ENCODE data around the gene DAPK1. TPM values are rescaled to one million over a fixed set of nuclear protein-coding genes. Genes with fewer than 3 reads are reported as not detected.

Gene DAPK1
- total and polyA plus RNA-seq, 5 donors from 2014 or later = 0.14 to 3.5 (median 0.42) TPM; not detected in 2

GRCh38 chr9:87703636-87704276 lies 206.1 kb downstream of the DAPK1 start:
- Histone ChIP-seq H3K36me3 (ENCODE audit: control insufficient read depth, insufficient read depth, low read length) (no peaks in the 10 kb centered on the region), H3K4me1 (ENCODE audit: control insufficient read depth, insufficient read depth, low read length, poor library complexity, severe bottlenecking) (no peaks in the 10 kb centered on the region), H3K27ac (ENCODE audit: insufficient read depth, low read length, poor library complexity, severe bottlenecking) (no peak overlapping the region), H3K27me3 (ENCODE audit: control insufficient read depth, insufficient read depth, low read length) (no peaks in the 10 kb centered on the region), H3K4me3 (ENCODE audit: low read depth, low read length) (no peak overlapping the region), H3K9me3 (ENCODE audit: control insufficient read depth in 2 of 2, low read length in 2 of 2) (no peaks in the 10 kb centered on the region)
- peaks cover 1 to 12% (median 6%) of the 10 kb centered on the region in 4 donors for H3K4me1 Mint-ChIP-seq
- no peak overlapping the region for H3K4me3 Mint-ChIP-seq
- no peak for DNase-seq
- peaks cover 0 to 3% (median 0%) of the 10 kb centered on the region in 7 donors for H3K9me3 Mint-ChIP-seq
- peaks cover 5% of the 10 kb centered on the region for H3K27me3 Mint-ChIP-seq
- H3K36me3 Mint-ChIP-seq = no peaks in the 10 kb centered on the region
- no peak overlapping the region for H3K27ac Mint-ChIP-seq
- ATAC-seq (ENCODE audit: low read depth in 2 of 2) = no peak

DNA sequence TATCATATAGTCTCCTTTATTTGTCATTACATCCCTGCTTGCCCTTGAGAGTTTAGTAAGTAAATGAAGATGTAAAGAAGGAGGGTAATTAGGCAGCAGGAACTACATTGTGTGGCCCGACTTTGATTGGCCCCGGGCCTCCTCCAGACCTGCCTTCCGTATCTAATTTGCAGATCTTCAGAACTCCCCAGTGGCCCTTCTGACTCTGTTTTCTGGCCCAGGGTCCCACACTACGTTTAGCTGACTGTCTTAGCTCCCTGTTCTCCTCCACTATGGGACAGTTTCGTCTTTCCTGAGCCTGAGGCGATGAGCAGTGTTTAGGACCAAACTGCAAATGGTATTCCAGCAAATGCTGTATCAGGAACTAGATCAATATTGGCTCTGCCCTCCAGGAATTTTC lies 206.7 kb downstream of the DAPK1 start:
- peaks cover 0 to 3% (median 0%) of the 10 kb centered on the region in 7 donors for H3K9me3 Mint-ChIP-seq
- H3K27me3 Mint-ChIP-seq = peaks cover 5% of the 10 kb centered on the region
- no peak for DNase-seq
- Histone ChIP-seq H3K27ac (ENCODE audit: insufficient read depth, low read length, poor library complexity, severe bottlenecking) (no peak overlapping the region), H3K27me3 (ENCODE audit: control insufficient read depth, insufficient read depth, low read length) (no peaks in the 10 kb centered on the region), H3K36me3 (ENCODE audit: control insufficient read depth, insufficient read depth, low read length) (no peaks in the 10 kb centered on the region), H3K4me1 (ENCODE audit: control insufficient read depth, insufficient read depth, low read length, poor library complexity, severe bottlenecking) (no peaks in the 10 kb centered on the region), H3K4me3 (ENCODE audit: low read depth, low read length) (no peak overlapping the region), H3K9me3 (ENCODE audit: control insufficient read depth in 2 of 2, low read length in 2 of 2) (no peaks in the 10 kb centered on the region)
- peaks cover 5 to 18% (median 9%) of the 10 kb centered on the region in 4 donors for H3K4me1 Mint-ChIP-seq
- no peaks in the 10 kb centered on the region for H3K36me3 Mint-ChIP-seq
- H3K27ac Mint-ChIP-seq = no peak overlapping the region
- ATAC-seq (ENCODE audit: low read depth in 2 of 2) = no peak
- no peak overlapping the region for H3K4me3 Mint-ChIP-seq

DNA sequence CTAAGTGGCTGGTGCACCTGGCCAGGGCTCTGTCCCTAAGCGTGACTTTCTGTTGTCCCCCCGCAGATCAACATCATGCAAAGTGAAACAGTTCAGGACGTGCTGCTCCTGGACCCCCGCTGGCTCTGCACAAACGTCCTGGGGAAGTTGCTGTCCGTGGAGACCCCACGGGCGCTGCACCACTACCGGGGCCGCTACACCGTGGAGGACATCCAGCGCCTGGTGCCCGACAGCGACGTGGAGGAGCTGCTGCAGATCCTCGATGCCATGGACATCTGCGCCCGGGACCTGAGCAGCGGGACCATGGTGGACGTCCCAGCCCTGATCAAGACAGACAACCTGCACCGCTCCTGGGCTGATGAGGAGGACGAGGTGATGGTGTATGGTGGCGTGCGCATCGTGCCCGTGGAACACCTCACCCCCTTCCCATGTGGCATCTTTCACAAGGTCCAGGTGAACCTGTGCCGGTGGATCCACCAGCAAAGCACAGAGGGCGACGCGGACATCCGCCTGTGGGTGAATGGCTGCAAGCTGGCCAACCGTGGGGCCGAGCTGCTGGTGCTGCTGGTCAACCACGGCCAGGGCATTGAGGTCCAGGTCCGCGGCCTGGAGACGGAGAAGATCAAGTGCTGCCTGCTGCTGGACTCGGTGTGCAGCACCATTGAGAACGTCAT lies 208.5 kb downstream of the DAPK1 start:
- Histone ChIP-seq H3K36me3 (ENCODE audit: control insufficient read depth, insufficient read depth, low read length) (no peaks in the 10 kb centered on the region), H3K27me3 (ENCODE audit: control insufficient read depth, insufficient read depth, low read length) (no peaks in the 10 kb centered on the region), H3K9me3 (ENCODE audit: control insufficient read depth in 2 of 2, low read length in 2 of 2) (no peaks in the 10 kb centered on the region), H3K4me1 (ENCODE audit: control insufficient read depth, insufficient read depth, low read length, poor library complexity, severe bottlenecking) (no peaks in the 10 kb centered on the region), H3K27ac (ENCODE audit: insufficient read depth, low read length, poor library complexity, severe bottlenecking) (no peak overlapping the region), H3K4me3 (ENCODE audit: low read depth, low read length) (no peak overlapping the region)
- ATAC-seq (ENCODE audit: low read depth in 2 of 2) (no peak), DNase-seq (no peak)
- Mint-ChIP-seq H3K4me1 (peaks cover 6 to 31% (median 15%) of the 10 kb centered on the region in 4 donors), H3K9me3 (peaks cover 0 to 2% (median 0%) of the 10 kb centered on the region in 7 donors), H3K27me3 (peaks cover 5% of the 10 kb centered on the region), H3K4me3 (no peak overlapping the region), H3K27ac (no peak overlapping the region), H3K36me3 (no peaks in the 10 kb centered on the region)

- Mint-ChIP-seq H3K27me3 (peaks cover 9% of the 10 kb centered on the region), H3K27ac (no peak overlapping the region), H3K9me3 (no peaks in the 10 kb centered on the region), H3K36me3 (no peaks in the 10 kb centered on the region), H3K4me3 (peak overlapping the region in 1 of 4 donors; percentile 21), H3K4me1 (peaks cover 6 to 33% (median 17%) of the 10 kb centered on the region in 4 donors)
- Histone ChIP-seq H3K4me3 (ENCODE audit: low read depth, low read length) (no peak overlapping the region), H3K9me3 (ENCODE audit: control insufficient read depth in 2 of 2, low read length in 2 of 2) (no peaks in the 10 kb centered on the region), H3K36me3 (ENCODE audit: control insufficient read depth, insufficient read depth, low read length) (no peaks in the 10 kb centered on the region), H3K4me1 (ENCODE audit: control insufficient read depth, insufficient read depth, low read length, poor library complexity, severe bottlenecking) (no peaks in the 10 kb centered on the region), H3K27ac (ENCODE audit: insufficient read depth, low read length, poor library complexity, severe bottlenecking) (no peak overlapping the region), H3K27me3 (ENCODE audit: control insufficient read depth, insufficient read depth, low read length) (no peaks in the 10 kb centered on the region)
- no peak for DNase-seq
- no peak for ATAC-seq (ENCODE audit: low read depth in 2 of 2)
Measured at GRCh38 chr9:87707805-87708506, 210.3 kb downstream of the DAPK1 start.

DNA sequence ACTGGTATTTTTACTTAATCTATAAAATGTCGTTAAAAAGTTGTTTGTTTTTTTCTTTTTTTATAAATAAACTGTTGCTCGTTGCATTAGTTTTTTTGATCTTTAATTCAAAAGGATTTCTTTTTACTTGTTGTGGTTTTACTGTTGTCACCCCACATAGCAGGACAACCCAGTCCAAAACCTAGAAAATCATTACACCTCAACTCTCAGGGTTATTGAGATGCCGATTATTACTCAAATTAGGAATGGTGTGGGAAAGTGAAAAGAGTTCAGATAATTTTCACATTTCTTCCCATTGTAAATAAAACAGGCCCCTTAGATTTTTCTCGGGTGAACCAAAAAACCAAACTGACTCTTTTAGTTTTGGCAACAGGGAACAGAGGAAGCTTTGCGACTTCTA lies 210.9 kb downstream of the DAPK1 start:
- no peaks in the 10 kb centered on the region for H3K27me3 ChIP-seq (ENCODE audit: control insufficient read depth, insufficient read depth, low read length)
- no peak overlapping the region for H3K27ac ChIP-seq (ENCODE audit: insufficient read depth, low read length, poor library complexity, severe bottlenecking)
- Mint-ChIP-seq H3K27me3 (peaks cover 11% of the 10 kb centered on the region), H3K36me3 (no peaks in the 10 kb centered on the region), H3K4me3 (peak overlapping the region in 2 of 4 donors; percentile 34 to 74), H3K4me1 (peaks cover 6 to 36% (median 19%) of the 10 kb centered on the region in 4 donors), H3K27ac (peak overlapping the region in 1 of 3 donors; percentile 6), H3K9me3 (peaks cover 0 to 2% (median 0%) of the 10 kb centered on the region in 7 donors)
- peak overlapping the region; percentile 43 for H3K4me3 ChIP-seq (ENCODE audit: low read depth, low read length)
- no peaks in the 10 kb centered on the region for H3K4me1 ChIP-seq (ENCODE audit: control insufficient read depth, insufficient read depth, low read length, poor library complexity, severe bottlenecking)
- H3K36me3 ChIP-seq (ENCODE audit: control insufficient read depth, insufficient read depth, low read length) = no peaks in the 10 kb centered on the region
- DNase-seq = no peak
- no peak for ATAC-seq (ENCODE audit: low read depth in 2 of 2)
- H3K9me3 ChIP-seq (ENCODE audit: control insufficient read depth in 2 of 2, low read length in 2 of 2) = no peaks in the 10 kb centered on the region

GRCh38 chr9:87708986-87709728 lies 211.5 kb downstream of the DAPK1 start:
- peak in 1 of 3 donors; percentile 61 for DNase-seq

GRCh38 chr9:87710443-87710842 lies 212.8 kb downstream of the DAPK1 start:
- Mint-ChIP-seq H3K4me3 (no peak overlapping the region), H3K27ac (no peak overlapping the region), H3K27me3 (peaks cover 11% of the 10 kb centered on the region), H3K36me3 (no peaks in the 10 kb centered on the region), H3K4me1 (peaks cover 11 to 39% (median 21%) of the 10 kb centered on the region in 4 donors), H3K9me3 (peaks cover 0 to 2% (median 0%) of the 10 kb centered on the region in 7 donors)
- Histone ChIP-seq H3K27ac (ENCODE audit: insufficient read depth, low read length, poor library complexity, severe bottlenecking) (no peak overlapping the region), H3K4me1 (ENCODE audit: control insufficient read depth, insufficient read depth, low read length, poor library complexity, severe bottlenecking) (no peaks in the 10 kb centered on the region), H3K27me3 (ENCODE audit: control insufficient read depth, insufficient read depth, low read length) (no peaks in the 10 kb centered on the region), H3K4me3 (ENCODE audit: low read depth, low read length) (no peak overlapping the region), H3K36me3 (ENCODE audit: control insufficient read depth, insufficient read depth, low read length) (no peaks in the 10 kb centered on the region), H3K9me3 (ENCODE audit: control insufficient read depth in 2 of 2, low read length in 2 of 2) (no peaks in the 10 kb centered on the region)
- DNase-seq = no peak
- no peak for ATAC-seq (ENCODE audit: low read depth in 2 of 2)

More at GRCh38 chr9:87708986-87709728, 211.5 kb downstream of the DAPK1 start:
- ATAC-seq (ENCODE audit: low read depth in 2 of 2) = peak; percentile 45 to 62
- no peaks in the 10 kb centered on the region for H3K36me3 ChIP-seq (ENCODE audit: control insufficient read depth, insufficient read depth, low read length)
- no peaks in the 10 kb centered on the region for H3K9me3 ChIP-seq (ENCODE audit: control insufficient read depth in 2 of 2, low read length in 2 of 2)
- Mint-ChIP-seq H3K4me3 (peak overlapping the region in 2 of 4 donors; percentile 34 to 74), H3K4me1 (peaks cover 11 to 39% (median 21%) of the 10 kb centered on the region in 4 donors), H3K9me3 (peaks cover 0 to 2% (median 0%) of the 10 kb centered on the region in 7 donors), H3K27ac (peak overlapping the region; percentile 6 to 79 (median 62)), H3K27me3 (peaks cover 11% of the 10 kb centered on the region), H3K36me3 (no peaks in the 10 kb centered on the region)
- no peaks in the 10 kb centered on the region for H3K4me1 ChIP-seq (ENCODE audit: control insufficient read depth, insufficient read depth, low read length, poor library complexity, severe bottlenecking)
- no peak overlapping the region for H3K27ac ChIP-seq (ENCODE audit: insufficient read depth, low read length, poor library complexity, severe bottlenecking)
- H3K4me3 ChIP-seq (ENCODE audit: low read depth, low read length) = peak overlapping the region; percentile 43
- H3K27me3 ChIP-seq (ENCODE audit: control insufficient read depth, insufficient read depth, low read length) = no peaks in the 10 kb centered on the region

Measured in CD4-positive, CD25-positive, alpha-beta regulatory T cell (primary cell).